Colonic mucosa (tissue), 4 donors: Measurements from ENCODE around the gene RHOT2. TPM values are rescaled to one million over a fixed set of nuclear protein-coding genes. Genes with fewer than 3 reads are reported as not detected.
"Not testable (repeated sequence)": the region's sequence is repeated elsewhere in the genome, so short reads cannot be mapped to it uniquely, and the experiment has no call there.

Experiments used
- DNase-seq: peaks from one replicate; pipeline ENCODE4 v3.0.0-alpha.2; 2020
- H3K27ac ChIP-seq: fragments of 200-600 bp; one replicate; pipeline ENCODE4 v1.8.0; 2021
- H3K27me3 ChIP-seq: fragments of 200-600 bp; one replicate; pipeline ENCODE4 v1.8.0; 2021
- H3K36me3 ChIP-seq: fragments of 200-600 bp; one replicate; pipeline ENCODE4 v1.8.0; 2021
- H3K4me1 ChIP-seq: fragments of 200-600 bp; one replicate; pipeline ENCODE4 v1.8.0; 2021; ENCODE audit warnings: mild to moderate bottlenecking
- H3K4me3 ChIP-seq: fragments of 200-600 bp; one replicate; pipeline ENCODE4 v1.8.0; 2021
- H3K9ac ChIP-seq, 2 donors: one replicate each; pipeline ENCODE4 v1.7.0; 2013; ENCODE audit warnings: control low read depth in 2 of 2, low read depth in 2 of 2, low read length in 2 of 2
- H3K9me3 ChIP-seq: fragments of 200-600 bp; one replicate; pipeline ENCODE4 v1.8.0; 2021
- CTCF ChIP-seq: fragments of 200-600 bp; IDR thresholded peaks from one replicate; pipeline ENCODE4 v1.8.0; 2022; ENCODE audit warnings: antibody characterized with exemption, mild to moderate bottlenecking
- intact Hi-C: fragments of 100-400 bp; cut with DNase I; formaldehyde crosslinking; loops from one replicate; pipeline ENCODE4 v1.14.1; 2022
- total RNA-seq, 2 donors: library from RNA; stranded (reverse); fragmentation: NEBNext Ultra II Directional in 1 of 2; extraction: Animal tissue kit (Norgen Biotek cat#: 25700) in 1 of 2; gene quantifications; one replicate each; pipeline ENCODE4 v1.2.1, GENCODE V29; 2021
- donor health status: healthy.
- donor health status: DM: no; HTN: no; CAD: no.
- donor health status: DM: no; HTN: no; CAD: no.

The RHOT2 gene
- total RNA-seq, 2 donors from 2014 or later, result 112 to 182 TPM

- peak; percentile 70 for DNase-seq
- Histone ChIP-seq H3K9me3 (no peaks in the 10 kb centered on the region), H3K9ac (no peak overlapping the region), H3K27ac (no peak overlapping the region), H3K36me3 (peaks cover 6% of the 10 kb centered on the region), H3K27me3 (no peaks in the 10 kb centered on the region), H3K4me1 (peaks cover 41% of the 10 kb centered on the region), H3K4me3 (no peak overlapping the region)
- intact Hi-C loops, result no loop called here
- peak; percentile 44 for TF ChIP-seq CTCF
Measured at GRCh38 chr16:685967-686366, 18.0 kb downstream of the RHOT2 start.

- no peak for DNase-seq
- Histone ChIP-seq H3K4me1 (peaks cover 34% of the 10 kb centered on the region), H3K36me3 (peaks cover 6% of the 10 kb centered on the region)
Measured at GRCh38 chr16:686459-687260, 18.7 kb downstream of the RHOT2 start.

GRCh38 chr16:687499-687898 lies 19.6 kb downstream of the RHOT2 start:
- peaks cover 4% of the 10 kb centered on the region for H3K36me3 ChIP-seq
- H3K9ac ChIP-seq, result no peak overlapping the region
- H3K9me3 ChIP-seq, result no peaks in the 10 kb centered on the region
- H3K27me3 ChIP-seq, result peaks cover 3% of the 10 kb centered on the region
- no peak for DNase-seq
- H3K4me1 ChIP-seq, result peaks cover 26% of the 10 kb centered on the region
- TF ChIP-seq CTCF, result no peak
- H3K4me3 ChIP-seq, result no peak overlapping the region
- intact Hi-C loops, result no loop called here
- H3K27ac ChIP-seq, result no peak overlapping the region

More at GRCh38 chr16:686459-687260, 18.7 kb downstream of the RHOT2 start:
- TF ChIP-seq CTCF, result no peak
- Histone ChIP-seq H3K9ac (no peak overlapping the region), H3K27me3 (no peaks in the 10 kb centered on the region), H3K4me3 (no peak overlapping the region), H3K27ac (no peak overlapping the region), H3K9me3 (no peaks in the 10 kb centered on the region)
- intact Hi-C loops, result no loop called here

GRCh38 chr16:689175-689897 lies 21.4 kb downstream of the RHOT2 start:
- no peaks in the 10 kb centered on the region for H3K36me3 ChIP-seq
- no peak overlapping the region for H3K27ac ChIP-seq
- H3K27me3 ChIP-seq, result peaks cover 17% of the 10 kb centered on the region
- peak overlapping the region; percentile 79 to 89 for H3K9ac ChIP-seq
- no peaks in the 10 kb centered on the region for H3K9me3 ChIP-seq
- intact Hi-C loops, result no loop called here
- peak overlapping the region; percentile 75 for H3K4me3 ChIP-seq
- DNase-seq, result no peak
- peaks cover 20% of the 10 kb centered on the region for H3K4me1 ChIP-seq
- no peak for TF ChIP-seq CTCF

GRCh38 chr16:691242-691641 lies 23.3 kb downstream of the RHOT2 start:
- intact Hi-C loops, H3K9ac ChIP-seq, DNase-seq, H3K27ac ChIP-seq, H3K36me3 ChIP-seq, H3K4me3 ChIP-seq, H3K9me3 ChIP-seq: not testable (repeated sequence)
- peaks cover 23% of the 10 kb centered on the region for H3K27me3 ChIP-seq
- peaks cover 18% of the 10 kb centered on the region for H3K4me1 ChIP-seq
